H9 (cell line): Measurements from ENCODE around the gene TFIP11. TPM values are rescaled to one million over a fixed set of nuclear protein-coding genes. Genes with fewer than 3 reads are reported as not detected.

Source experiments
- DNase-seq: peaks from one replicate; pipeline ENCODE4 v3.0.0-alpha.2; 2017
- H2AFZ ChIP-seq: one replicate; pipeline ENCODE4 v1.6.1; 2013; ENCODE audit warnings: mild to moderate bottlenecking, low read length, control low read depth, moderate library complexity
- H2AK5ac ChIP-seq: 2 replicates; pipeline ENCODE4 v1.6.1; 2013; ENCODE audit warnings: low read length, control low read depth, mixed read lengths; ENCODE audit not compliant: insufficient read length
- H2BK120ac ChIP-seq: one replicate; pipeline ENCODE4 v1.6.1; 2013; ENCODE audit warnings: low read depth, mild to moderate bottlenecking, low read length, control low read depth, inconsistent platforms; ENCODE audit not compliant: poor library complexity, severe bottlenecking
- H2BK12ac ChIP-seq: 2 replicates; pipeline ENCODE4 v1.6.1; 2013; ENCODE audit warnings: low read length, control low read depth, mixed read lengths, low read depth; ENCODE audit not compliant: insufficient read length
- H2BK15ac ChIP-seq: 2 replicates; pipeline ENCODE4 v1.6.1; 2013; ENCODE audit warnings: low read depth, low read length, control low read depth
- H2BK20ac ChIP-seq: one replicate; pipeline ENCODE4 v1.6.1; 2013; ENCODE audit warnings: low read depth, mild to moderate bottlenecking, low read length, control low read depth, inconsistent platforms; ENCODE audit not compliant: poor library complexity, severe bottlenecking
- H2BK5ac ChIP-seq: 2 replicates; pipeline ENCODE4 v1.6.1; 2013; ENCODE audit warnings: low read length, control low read depth, mixed read lengths; ENCODE audit not compliant: insufficient read length
- H3K14ac ChIP-seq: 2 replicates; pipeline ENCODE4 v1.6.1; 2013; ENCODE audit warnings: low read length, control low read depth; ENCODE audit not compliant: insufficient read depth
- H3K18ac ChIP-seq: 2 replicates; pipeline ENCODE4 v1.6.1; 2013; ENCODE audit warnings: low read depth, mild to moderate bottlenecking, mixed read lengths, low read length, control low read depth; ENCODE audit not compliant: insufficient read length
- H3K23ac ChIP-seq: 2 replicates; pipeline ENCODE4 v1.6.1; 2013; ENCODE audit warnings: low read length, control low read depth, mixed read lengths, low read depth; ENCODE audit not compliant: insufficient read length
- H3K23me2 ChIP-seq: 2 replicates; pipeline ENCODE4 v1.6.1; 2013; ENCODE audit warnings: low read depth, mild to moderate bottlenecking, mixed read lengths, low read length, control low read depth; ENCODE audit not compliant: insufficient read length, poor library complexity, severe bottlenecking
- H3K27ac ChIP-seq: 2 replicates; pipeline ENCODE4 v1.5.1; 2013; ENCODE audit warnings: low read length, control low read depth, mixed read lengths, low read depth; ENCODE audit not compliant: insufficient read length
- H3K27me3 ChIP-seq: 2 replicates; pipeline ENCODE4 v1.6.1; 2013; ENCODE audit warnings: low read length, control low read depth, inconsistent platforms; ENCODE audit not compliant: insufficient read depth
- H3K4ac ChIP-seq: 2 replicates; pipeline ENCODE4 v1.6.1; 2013; ENCODE audit warnings: low read depth, mild to moderate bottlenecking, control low read depth, inconsistent platforms, low read length, moderate library complexity
- H3K4me1 ChIP-seq: 2 replicates; pipeline ENCODE4 v1.6.1; 2013; ENCODE audit warnings: low read length, control low read depth, inconsistent platforms; ENCODE audit not compliant: insufficient read depth
- H3K4me2 ChIP-seq: 2 replicates; pipeline ENCODE4 v1.6.1; 2013; ENCODE audit warnings: low read length, control low read depth, mixed read lengths; ENCODE audit not compliant: insufficient read length, insufficient read depth
- H3K56ac ChIP-seq: 2 replicates; pipeline ENCODE4 v1.6.1; 2013; ENCODE audit warnings: low read depth, mild to moderate bottlenecking, mixed read lengths, low read length, control low read depth; ENCODE audit not compliant: insufficient read length
- H3K79me1 ChIP-seq: 2 replicates; pipeline ENCODE4 v1.6.1; 2013; ENCODE audit warnings: low read depth, mild to moderate bottlenecking, moderate library complexity, low read length, control low read depth, inconsistent platforms; ENCODE audit not compliant: insufficient read depth, poor library complexity, severe bottlenecking
- H3K79me2 ChIP-seq: 2 replicates; pipeline ENCODE4 v1.6.1; 2013; ENCODE audit warnings: low read length, control low read depth, inconsistent platforms; ENCODE audit not compliant: insufficient read depth
- H3K9ac ChIP-seq: 2 replicates; pipeline ENCODE4 v1.6.1; 2013; ENCODE audit warnings: low read length, control low read depth, mixed read lengths; ENCODE audit not compliant: insufficient read length; ENCODE audit errors: extremely low read depth
- H3K9me3 ChIP-seq: one replicate; pipeline ENCODE4 v1.6.1; 2013; ENCODE audit warnings: low read depth, low read length, inconsistent platforms; ENCODE audit not compliant: control insufficient read depth
- H3T11ph ChIP-seq: one replicate; pipeline ENCODE4 v1.6.1; 2013; ENCODE audit warnings: mild to moderate bottlenecking, low read length, control low read depth, inconsistent platforms
- H4K20me1 ChIP-seq: one replicate; pipeline ENCODE4 v1.6.1; 2013; ENCODE audit not compliant: control insufficient read depth, insufficient read length, insufficient read depth
- H4K5ac ChIP-seq: 2 replicates; pipeline ENCODE4 v1.6.1; 2013; ENCODE audit warnings: low read depth, mild to moderate bottlenecking, mixed read lengths, low read length, control low read depth; ENCODE audit not compliant: insufficient read length
- H4K8ac ChIP-seq: replicated peaks from 2 replicates; pipeline ENCODE4 v1.6.1; 2013; ENCODE audit warnings: low read length, control low read depth, mixed read lengths, low read depth; ENCODE audit not compliant: insufficient read length
- H4K91ac ChIP-seq: 2 replicates; pipeline ENCODE4 v1.6.1; 2013; ENCODE audit warnings: low read depth, mild to moderate bottlenecking, moderate library complexity, mixed read lengths, low read length, control low read depth; ENCODE audit not compliant: insufficient read length
- H3K27ac Mint-ChIP-seq, 3 experiments: 2 replicates in 2 of 3; 3 replicates in 1 of 3; pipeline ENCODE4 v1.8.0; 2020 to 2021; ENCODE audit warnings: mixed read lengths in 3 of 3, mild to moderate bottlenecking in 1 of 3, moderate library complexity in 1 of 3
- H3K27me3 Mint-ChIP-seq: 2 replicates; pipeline ENCODE4 v1.8.0; 2021; ENCODE audit warnings: low read depth, mild to moderate bottlenecking, moderate library complexity, mixed read lengths
- H3K36me3 Mint-ChIP-seq, 3 experiments: 2 replicates in 2 of 3; 3 replicates in 1 of 3; pipeline ENCODE4 v1.8.0; 2020 to 2021; ENCODE audit warnings: low read depth in 3 of 3, mixed read lengths in 3 of 3; ENCODE audit not compliant: insufficient read depth in 1 of 3
- H3K4me1 Mint-ChIP-seq, 2 experiments: 2 replicates each; pipeline ENCODE4 v1.8.0; 2020; ENCODE audit warnings: mixed read lengths in 2 of 2
- H3K4me3 Mint-ChIP-seq, 2 experiments: 2 replicates in 1 of 2; 3 replicates in 1 of 2; pipeline ENCODE4 v1.8.0; 2020 to 2021; ENCODE audit warnings: mild to moderate bottlenecking in 2 of 2, mixed read lengths in 2 of 2, moderate library complexity in 1 of 2
- H3K9me3 Mint-ChIP-seq, 2 experiments: 2 replicates in 1 of 2; 3 replicates in 1 of 2; pipeline ENCODE4 v1.8.0; 2020; ENCODE audit warnings: mild to moderate bottlenecking in 2 of 2, mixed read lengths in 2 of 2, moderate library complexity in 1 of 2
- WGBS: extraction: QIAGEN DNeasy Blood & Tissue Kit; methylation state at CpG from one replicate; pipeline ENCODE4 v1.1.7; 2013; ENCODE audit warnings: missing lambda C conversion rate, low lambda C conversion rate, mixed read lengths; ENCODE audit not compliant: insufficient read length; ENCODE audit errors: extremely low coverage; 5-methylcytosine and 5-hydroxymethylcytosine counted together
- total RNA-seq: library from RNA; stranded (reverse); gene quantifications from 2 replicates; pipeline ENCODE4 v1.2.1, GENCODE V29; 2021
- TF ChIP-seq, protein P1 (sequence below): fragments of 200-600 bp; sonication (generic); conservative IDR thresholded peaks from 3 replicates; pipeline ENCODE4 v1.8.0; 2021; ENCODE audit warnings: antibody characterized with exemption, mild to moderate bottlenecking

Gene TFIP11
- total RNA-seq, 1 experiment from 2014 or later = 36.4 TPM

DNA sequence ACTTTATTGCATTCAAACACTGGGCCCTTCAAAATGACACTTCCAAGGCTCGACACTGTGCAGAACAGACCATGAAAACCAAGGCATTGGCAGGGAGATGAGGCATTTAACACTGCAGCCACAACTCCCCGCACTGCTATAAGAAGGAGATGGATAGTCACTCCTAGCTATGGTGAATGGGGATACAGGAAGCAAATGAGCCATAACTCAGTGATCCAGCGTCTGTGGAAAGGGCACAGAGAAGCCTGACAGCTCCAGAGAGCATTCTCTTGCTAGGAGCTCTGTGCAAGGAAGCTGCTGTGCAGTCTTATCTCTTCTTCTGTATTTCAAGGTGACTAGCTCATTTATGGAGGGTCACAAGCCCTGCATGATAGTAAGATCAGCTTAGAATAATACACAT is 49.6 kb downstream of the TFIP11 start:
- Histone ChIP-seq H3K4ac (no peak overlapping the region), H3K79me1 (no peaks in the 10 kb centered on the region), H3T11ph (no peak overlapping the region), H3K23me2 (no peaks in the 10 kb centered on the region), H2AFZ (no peak overlapping the region), H3K27me3 (no peaks in the 10 kb centered on the region), H3K56ac (no peak overlapping the region), H3K14ac (no peak overlapping the region), H3K9me3 (no peaks in the 10 kb centered on the region), H2BK20ac (no peak overlapping the region), H3K4me1 (no peaks in the 10 kb centered on the region), H4K20me1 (no peaks in the 10 kb centered on the region), H2BK5ac (no peak overlapping the region), H3K23ac (no peak overlapping the region), H3K18ac (no peak overlapping the region), H4K8ac (no peak overlapping the region), H2BK12ac (no peak overlapping the region), H2BK120ac (no peak overlapping the region), H2BK15ac (no peak overlapping the region), H3K79me2 (no peaks in the 10 kb centered on the region; the same call in 1 of the 2 replicates), H4K91ac (no peak overlapping the region), H2AK5ac (no peak overlapping the region), H3K9ac (no peak overlapping the region), H3K4me2 (no peak overlapping the region), H4K5ac (no peak overlapping the region), H3K27ac (no peak overlapping the region)
- Mint-ChIP-seq H3K27ac (no peak overlapping the region), H3K36me3 (peaks cover 22 to 63% (median 55%) of the 10 kb centered on the region in 3 experiments), H3K4me1 (peaks cover 5% of the 10 kb centered on the region in 2 experiments), H3K4me3 (no peak overlapping the region), H3K9me3 (no peaks in the 10 kb centered on the region), H3K27me3 (no peaks in the 10 kb centered on the region)
- TF ChIP-seq, protein P1, sequence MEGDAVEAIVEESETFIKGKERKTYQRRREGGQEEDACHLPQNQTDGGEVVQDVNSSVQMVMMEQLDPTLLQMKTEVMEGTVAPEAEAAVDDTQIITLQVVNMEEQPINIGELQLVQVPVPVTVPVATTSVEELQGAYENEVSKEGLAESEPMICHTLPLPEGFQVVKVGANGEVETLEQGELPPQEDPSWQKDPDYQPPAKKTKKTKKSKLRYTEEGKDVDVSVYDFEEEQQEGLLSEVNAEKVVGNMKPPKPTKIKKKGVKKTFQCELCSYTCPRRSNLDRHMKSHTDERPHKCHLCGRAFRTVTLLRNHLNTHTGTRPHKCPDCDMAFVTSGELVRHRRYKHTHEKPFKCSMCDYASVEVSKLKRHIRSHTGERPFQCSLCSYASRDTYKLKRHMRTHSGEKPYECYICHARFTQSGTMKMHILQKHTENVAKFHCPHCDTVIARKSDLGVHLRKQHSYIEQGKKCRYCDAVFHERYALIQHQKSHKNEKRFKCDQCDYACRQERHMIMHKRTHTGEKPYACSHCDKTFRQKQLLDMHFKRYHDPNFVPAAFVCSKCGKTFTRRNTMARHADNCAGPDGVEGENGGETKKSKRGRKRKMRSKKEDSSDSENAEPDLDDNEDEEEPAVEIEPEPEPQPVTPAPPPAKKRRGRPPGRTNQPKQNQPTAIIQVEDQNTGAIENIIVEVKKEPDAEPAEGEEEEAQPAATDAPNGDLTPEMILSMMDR = no peak
- DNase-seq = no peak
- no CpG with 5 or more reads among the region's 3 CpGs for WGBS
